K562 (cell line): ENCODE results near the gene AGPAT4. TPM values are rescaled to one million over a fixed set of nuclear protein-coding genes. Genes with fewer than 3 reads are reported as not detected.

Experiments used
- ARID2 ChIP-seq: fragments of 450-650 bp; IDR thresholded peaks from 2 replicates; pipeline ENCODE4 v1.6.1; 2017; ENCODE audit warnings: antibody characterized with exemption, mild to moderate bottlenecking
- CHD1 ChIP-seq: fragments of 200-600 bp; sonication (generic); IDR thresholded peaks from one replicate; pipeline ENCODE4 v1.6.1; 2012; ENCODE audit warnings: mild to moderate bottlenecking, moderate library complexity, low read length, inconsistent platforms
- EP300 ChIP-seq: IDR thresholded peaks from 2 replicates; pipeline ENCODE4 v1.6.1; 2012; ENCODE audit warnings: low read length, improper control_type of control experiment
- FOXJ2 ChIP-seq: fragments of 200-800 bp; sonication (Bioruptor generic); IDR thresholded peaks from 2 replicates; pipeline ENCODE4 v1.6.1; 2016; ENCODE audit warnings: missing genetic modification characterization, missing compliant biosample characterization
- MTA1 ChIP-seq: fragments of 450-650 bp; IDR thresholded peaks from 2 replicates; pipeline ENCODE4 v1.6.1; 2017; ENCODE audit warnings: borderline replicate concordance
- PHB2 ChIP-seq: fragments of 450-650 bp; IDR thresholded peaks from 2 replicates; pipeline ENCODE4 v1.6.1; 2017; ENCODE audit warnings: low read depth
- PHTF2 ChIP-seq: fragments of 250-450 bp; sonication (Bioruptor Pico); IDR thresholded peaks from 2 replicates; pipeline ENCODE4 v1.5.0; 2021; ENCODE audit warnings: mild to moderate bottlenecking
- RHOXF2B ChIP-seq: fragments of 250-450 bp; sonication (Bioruptor Pico); conservative IDR thresholded peaks from 2 replicates; pipeline ENCODE4 v1.5.1; 2021
- TAF7 ChIP-seq: fragments of 450-650 bp; IDR thresholded peaks from 2 replicates; pipeline ENCODE4 v1.6.1; 2016; ENCODE audit warnings: missing genetic modification characterization, missing compliant biosample characterization
- ZC3H4 ChIP-seq: sonication (generic); formaldehyde crosslinking; IDR thresholded peaks from 2 replicates; pipeline ENCODE4 v1.9.0; 2021; ENCODE audit warnings: missing genetic modification reagents, borderline replicate concordance
- ZNF212 ChIP-seq: fragments of 450-650 bp; formaldehyde crosslinking; IDR thresholded peaks from 2 replicates; pipeline ENCODE4 v1.4.0; 2020; ENCODE audit warnings: mild to moderate bottlenecking
- polyA plus RNA-seq, 8 experiments: library from polyadenylated mRNA; depleted of rRNA in 4 of 8; stranded (reverse) in 5 of 8; unstranded in 3 of 8; fragments of >200 nt; fragmentation: Nextera tagmentation in 2 of 8; fragmentation: Illumina TruSeq in 1 of 8; extraction: Ambion mirVana in 2 of 8; extraction: Trizol in 1 of 8; gene quantifications; 2 replicates each; pipeline versions ENCODE4 v1.2.1 to v1.2.3, GENCODE V29; 2011 to 2014; ENCODE audit warnings: inconsistent platforms in 1 of 8, missing spikeins in 1 of 8
- total RNA-seq, 7 experiments: library from RNA; depleted of rRNA in 6 of 7; stranded (reverse); fragments of >200 nt in 6 of 7; fragmentation: Illumina TruSeq in 2 of 7; extraction: Trizol in 2 of 7; gene quantifications; 2 replicates each; pipeline versions ENCODE4 v1.2.1 to v1.2.3, GENCODE V29; 2011 to 2021; ENCODE audit warnings: low replicate concordance in 1 of 7
- TF ChIP-seq, protein P1 (sequence below): fragments of 250-450 bp; sonication (Bioruptor Pico); IDR thresholded peaks from 2 replicates; pipeline ENCODE4 v1.5.0; 2020; ENCODE audit warnings: mild to moderate bottlenecking, borderline replicate concordance
- TF ChIP-seq, protein P2 (sequence below), 2 experiments: fragments of 450-650 bp; formaldehyde crosslinking in 1 of 2; IDR thresholded peaks; 2 replicates each; pipeline versions ENCODE4 v1.4.0 to v1.6.1; 2014 to 2020; ENCODE audit warnings: mild to moderate bottlenecking in 2 of 2, borderline replicate concordance in 1 of 2, low read depth in 1 of 2
- TF ChIP-seq, protein P3 (sequence below): fragments of 450-650 bp; formaldehyde crosslinking; IDR thresholded peaks from 2 replicates; pipeline ENCODE4 v1.4.0; 2020; ENCODE audit warnings: mild to moderate bottlenecking, moderate library complexity
- TF ChIP-seq, protein P4 (sequence below), 2 experiments: fragments of 450-650 bp in 1 of 2; sonication (generic) in 1 of 2; formaldehyde crosslinking in 1 of 2; IDR thresholded peaks in 1 of 2; conservative IDR thresholded peaks in 1 of 2; 2 replicates each; pipeline versions ENCODE4 v1.6.1 to v1.8.1; 2016 to 2023; ENCODE audit warnings: mild to moderate bottlenecking in 2 of 2, moderate library complexity in 2 of 2, inconsistent platforms in 1 of 2, missing genetic modification reagents in 1 of 2

Gene AGPAT4
- total and polyA plus RNA-seq, 9 of the 15 experiments (the other 6 are each of a cell fraction or from before 2014, with no cell fraction given): 2.2 to 15.0 (median 5.7) TPM

DNA sequence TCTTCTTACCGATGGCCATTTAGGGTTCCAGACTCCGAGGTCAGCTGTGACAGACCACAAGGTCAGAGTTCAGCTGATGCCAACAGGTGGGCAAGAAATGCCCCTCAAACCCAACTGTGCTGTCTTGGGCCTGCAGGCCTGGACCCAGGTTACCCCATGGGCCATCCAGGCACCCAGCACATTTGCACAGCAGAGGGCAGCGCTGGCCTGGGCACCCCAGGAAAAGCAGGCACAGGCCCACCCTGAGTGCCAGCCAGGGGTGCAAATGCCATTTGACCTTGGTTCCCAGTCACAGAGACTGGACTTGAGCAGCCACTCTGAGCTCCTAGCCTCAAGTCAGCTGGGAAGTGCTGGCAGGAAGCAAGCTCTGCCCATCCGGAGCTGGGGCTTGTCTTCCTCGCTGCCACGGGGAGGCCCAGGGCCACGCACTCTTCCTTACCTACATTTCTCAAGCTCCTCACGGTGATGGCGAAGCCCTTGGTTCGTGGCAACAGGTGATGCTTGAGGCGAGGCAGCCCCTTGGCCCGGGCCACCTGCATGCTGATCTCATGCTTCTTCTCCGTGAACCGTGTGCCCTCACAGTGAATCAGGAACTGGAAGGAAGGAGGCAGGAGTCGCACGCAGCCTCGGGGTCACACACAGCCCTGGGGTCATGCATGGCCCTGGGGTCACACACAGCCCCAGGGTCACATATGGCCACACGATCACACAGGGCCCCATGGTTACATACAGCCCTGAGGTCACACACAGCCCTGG is 120.8 kb downstream of the AGPAT4 start (continued):
- TF ChIP-seq, protein P1, sequence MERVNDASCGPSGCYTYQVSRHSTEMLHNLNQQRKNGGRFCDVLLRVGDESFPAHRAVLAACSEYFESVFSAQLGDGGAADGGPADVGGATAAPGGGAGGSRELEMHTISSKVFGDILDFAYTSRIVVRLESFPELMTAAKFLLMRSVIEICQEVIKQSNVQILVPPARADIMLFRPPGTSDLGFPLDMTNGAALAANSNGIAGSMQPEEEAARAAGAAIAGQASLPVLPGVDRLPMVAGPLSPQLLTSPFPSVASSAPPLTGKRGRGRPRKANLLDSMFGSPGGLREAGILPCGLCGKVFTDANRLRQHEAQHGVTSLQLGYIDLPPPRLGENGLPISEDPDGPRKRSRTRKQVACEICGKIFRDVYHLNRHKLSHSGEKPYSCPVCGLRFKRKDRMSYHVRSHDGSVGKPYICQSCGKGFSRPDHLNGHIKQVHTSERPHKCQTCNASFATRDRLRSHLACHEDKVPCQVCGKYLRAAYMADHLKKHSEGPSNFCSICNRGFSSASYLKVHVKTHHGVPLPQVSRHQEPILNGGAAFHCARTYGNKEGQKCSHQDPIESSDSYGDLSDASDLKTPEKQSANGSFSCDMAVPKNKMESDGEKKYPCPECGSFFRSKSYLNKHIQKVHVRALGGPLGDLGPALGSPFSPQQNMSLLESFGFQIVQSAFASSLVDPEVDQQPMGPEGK (CRISPR knock-in tag): no peak
- TF ChIP-seq PHTF2 (CRISPR knock-in tag) (no peak), TAF7 (tag) (no peak), FOXJ2 (no peak), RHOXF2B (CRISPR knock-in tag) (no peak), ZC3H4 (no peak), PHB2 (no peak), ZNF212 (CRISPR knock-in tag) (no peak), CHD1 (no peak), EP300 (no peak), ARID2 (peak; percentile 37; the same call in 1 of the 2 replicates), MTA1 (no peak)
- TF ChIP-seq, protein P2, sequence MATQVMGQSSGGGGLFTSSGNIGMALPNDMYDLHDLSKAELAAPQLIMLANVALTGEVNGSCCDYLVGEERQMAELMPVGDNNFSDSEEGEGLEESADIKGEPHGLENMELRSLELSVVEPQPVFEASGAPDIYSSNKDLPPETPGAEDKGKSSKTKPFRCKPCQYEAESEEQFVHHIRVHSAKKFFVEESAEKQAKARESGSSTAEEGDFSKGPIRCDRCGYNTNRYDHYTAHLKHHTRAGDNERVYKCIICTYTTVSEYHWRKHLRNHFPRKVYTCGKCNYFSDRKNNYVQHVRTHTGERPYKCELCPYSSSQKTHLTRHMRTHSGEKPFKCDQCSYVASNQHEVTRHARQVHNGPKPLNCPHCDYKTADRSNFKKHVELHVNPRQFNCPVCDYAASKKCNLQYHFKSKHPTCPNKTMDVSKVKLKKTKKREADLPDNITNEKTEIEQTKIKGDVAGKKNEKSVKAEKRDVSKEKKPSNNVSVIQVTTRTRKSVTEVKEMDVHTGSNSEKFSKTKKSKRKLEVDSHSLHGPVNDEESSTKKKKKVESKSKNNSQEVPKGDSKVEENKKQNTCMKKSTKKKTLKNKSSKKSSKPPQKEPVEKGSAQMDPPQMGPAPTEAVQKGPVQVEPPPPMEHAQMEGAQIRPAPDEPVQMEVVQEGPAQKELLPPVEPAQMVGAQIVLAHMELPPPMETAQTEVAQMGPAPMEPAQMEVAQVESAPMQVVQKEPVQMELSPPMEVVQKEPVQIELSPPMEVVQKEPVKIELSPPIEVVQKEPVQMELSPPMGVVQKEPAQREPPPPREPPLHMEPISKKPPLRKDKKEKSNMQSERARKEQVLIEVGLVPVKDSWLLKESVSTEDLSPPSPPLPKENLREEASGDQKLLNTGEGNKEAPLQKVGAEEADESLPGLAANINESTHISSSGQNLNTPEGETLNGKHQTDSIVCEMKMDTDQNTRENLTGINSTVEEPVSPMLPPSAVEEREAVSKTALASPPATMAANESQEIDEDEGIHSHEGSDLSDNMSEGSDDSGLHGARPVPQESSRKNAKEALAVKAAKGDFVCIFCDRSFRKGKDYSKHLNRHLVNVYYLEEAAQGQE (IDR thresholded peaks at IDR 0.05; ENCODE audit: borderline replicate concordance): peak; percentile 84
- TF ChIP-seq, protein P2 (CRISPR knock-in tag; IDR thresholded peaks at IDR 0.05; ENCODE audit: low read depth): no peak
- TF ChIP-seq, protein P3, sequence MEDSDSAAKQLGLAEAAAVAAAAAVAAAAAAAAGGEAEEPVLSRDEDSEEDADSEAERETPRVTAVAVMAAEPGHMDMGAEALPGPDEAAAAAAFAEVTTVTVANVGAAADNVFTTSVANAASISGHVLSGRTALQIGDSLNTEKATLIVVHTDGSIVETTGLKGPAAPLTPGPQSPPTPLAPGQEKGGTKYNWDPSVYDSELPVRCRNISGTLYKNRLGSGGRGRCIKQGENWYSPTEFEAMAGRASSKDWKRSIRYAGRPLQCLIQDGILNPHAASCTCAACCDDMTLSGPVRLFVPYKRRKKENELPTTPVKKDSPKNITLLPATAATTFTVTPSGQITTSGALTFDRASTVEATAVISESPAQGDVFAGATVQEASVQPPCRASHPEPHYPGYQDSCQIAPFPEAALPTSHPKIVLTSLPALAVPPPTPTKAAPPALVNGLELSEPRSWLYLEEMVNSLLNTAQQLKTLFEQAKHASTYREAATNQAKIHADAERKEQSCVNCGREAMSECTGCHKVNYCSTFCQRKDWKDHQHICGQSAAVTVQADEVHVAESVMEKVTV (CRISPR knock-in tag): peak; percentile 44; the same call in 1 of the 2 replicates
- TF ChIP-seq, protein P4, sequence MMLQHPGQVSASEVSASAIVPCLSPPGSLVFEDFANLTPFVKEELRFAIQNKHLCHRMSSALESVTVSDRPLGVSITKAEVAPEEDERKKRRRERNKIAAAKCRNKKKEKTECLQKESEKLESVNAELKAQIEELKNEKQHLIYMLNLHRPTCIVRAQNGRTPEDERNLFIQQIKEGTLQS (IDR thresholded peaks at IDR 0.05): no peak
- TF ChIP-seq, protein P4 (CRISPR knock-in tag; conservative IDR thresholded peaks at IDR 0.05): no peak
